D721Med (cell line): ENCODE results near the gene PSMG1.

Source experiments
- DNase-seq: peaks from one replicate; pipeline ENCODE4 v3.0.0; 2011; ENCODE audit warnings: low spot score; ENCODE audit not compliant: insufficient read length
- FAIRE-seq: peaks from 2 replicates; lab custom pipeline; 2011; peaks lifted over from hg19 to GRCh38; lab: Jason Lieb, UNC
- TF ChIP-seq, protein P1 (sequence below): IDR thresholded peaks from 2 replicates; pipeline ENCODE4 v1.5.1; 2012; ENCODE audit warnings: mild to moderate bottlenecking, control low read depth; ENCODE audit not compliant: insufficient read depth; ENCODE audit errors: missing control alignments

The PSMG1 gene

GRCh38 chr21:39149882-39150281 lies 33.4 kb downstream of the PSMG1 start:
- TF ChIP-seq, protein P1, sequence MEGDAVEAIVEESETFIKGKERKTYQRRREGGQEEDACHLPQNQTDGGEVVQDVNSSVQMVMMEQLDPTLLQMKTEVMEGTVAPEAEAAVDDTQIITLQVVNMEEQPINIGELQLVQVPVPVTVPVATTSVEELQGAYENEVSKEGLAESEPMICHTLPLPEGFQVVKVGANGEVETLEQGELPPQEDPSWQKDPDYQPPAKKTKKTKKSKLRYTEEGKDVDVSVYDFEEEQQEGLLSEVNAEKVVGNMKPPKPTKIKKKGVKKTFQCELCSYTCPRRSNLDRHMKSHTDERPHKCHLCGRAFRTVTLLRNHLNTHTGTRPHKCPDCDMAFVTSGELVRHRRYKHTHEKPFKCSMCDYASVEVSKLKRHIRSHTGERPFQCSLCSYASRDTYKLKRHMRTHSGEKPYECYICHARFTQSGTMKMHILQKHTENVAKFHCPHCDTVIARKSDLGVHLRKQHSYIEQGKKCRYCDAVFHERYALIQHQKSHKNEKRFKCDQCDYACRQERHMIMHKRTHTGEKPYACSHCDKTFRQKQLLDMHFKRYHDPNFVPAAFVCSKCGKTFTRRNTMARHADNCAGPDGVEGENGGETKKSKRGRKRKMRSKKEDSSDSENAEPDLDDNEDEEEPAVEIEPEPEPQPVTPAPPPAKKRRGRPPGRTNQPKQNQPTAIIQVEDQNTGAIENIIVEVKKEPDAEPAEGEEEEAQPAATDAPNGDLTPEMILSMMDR = no peak
- no peak for DNase-seq
- FAIRE-seq = no peak

GRCh38 chr21:39148975-39149374 lies 34.3 kb downstream of the PSMG1 start:
- FAIRE-seq = no peak
- TF ChIP-seq, protein P1 = no peak
- DNase-seq = no peak

DNA sequence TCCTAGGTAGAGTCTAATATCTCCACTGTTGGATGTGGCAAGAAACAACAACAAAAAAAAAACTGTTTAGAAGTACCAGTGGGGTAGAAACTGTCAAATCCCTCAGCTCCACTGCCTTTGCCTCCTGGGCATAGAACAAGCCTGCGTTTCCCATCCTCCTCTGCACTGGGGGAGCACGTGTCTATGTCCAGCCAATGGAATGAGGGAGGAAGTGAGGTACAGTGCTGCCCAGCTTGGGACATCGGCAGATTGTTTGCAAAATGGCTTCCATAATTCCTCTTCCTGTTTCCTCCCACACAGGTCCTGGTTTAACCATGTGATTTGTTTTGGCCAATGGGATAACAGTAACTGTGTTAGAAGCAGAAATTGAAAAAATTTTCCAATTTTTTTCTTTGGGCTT lies 39.1 kb downstream of the PSMG1 start:
- FAIRE-seq = no peak
- TF ChIP-seq, protein P1 = no peak
- DNase-seq = no peak

- DNase-seq (no peak), FAIRE-seq (no peak)
- TF ChIP-seq, protein P1 = no peak
These were observed 40.3 kb downstream of the PSMG1 start for GRCh38 chr21:39142972-39143371.

GRCh38 chr21:39141502-39141901 lies 41.7 kb downstream of the PSMG1 start:
- FAIRE-seq (no peak), DNase-seq (no peak)
- TF ChIP-seq, protein P1 = no peak

DNA sequence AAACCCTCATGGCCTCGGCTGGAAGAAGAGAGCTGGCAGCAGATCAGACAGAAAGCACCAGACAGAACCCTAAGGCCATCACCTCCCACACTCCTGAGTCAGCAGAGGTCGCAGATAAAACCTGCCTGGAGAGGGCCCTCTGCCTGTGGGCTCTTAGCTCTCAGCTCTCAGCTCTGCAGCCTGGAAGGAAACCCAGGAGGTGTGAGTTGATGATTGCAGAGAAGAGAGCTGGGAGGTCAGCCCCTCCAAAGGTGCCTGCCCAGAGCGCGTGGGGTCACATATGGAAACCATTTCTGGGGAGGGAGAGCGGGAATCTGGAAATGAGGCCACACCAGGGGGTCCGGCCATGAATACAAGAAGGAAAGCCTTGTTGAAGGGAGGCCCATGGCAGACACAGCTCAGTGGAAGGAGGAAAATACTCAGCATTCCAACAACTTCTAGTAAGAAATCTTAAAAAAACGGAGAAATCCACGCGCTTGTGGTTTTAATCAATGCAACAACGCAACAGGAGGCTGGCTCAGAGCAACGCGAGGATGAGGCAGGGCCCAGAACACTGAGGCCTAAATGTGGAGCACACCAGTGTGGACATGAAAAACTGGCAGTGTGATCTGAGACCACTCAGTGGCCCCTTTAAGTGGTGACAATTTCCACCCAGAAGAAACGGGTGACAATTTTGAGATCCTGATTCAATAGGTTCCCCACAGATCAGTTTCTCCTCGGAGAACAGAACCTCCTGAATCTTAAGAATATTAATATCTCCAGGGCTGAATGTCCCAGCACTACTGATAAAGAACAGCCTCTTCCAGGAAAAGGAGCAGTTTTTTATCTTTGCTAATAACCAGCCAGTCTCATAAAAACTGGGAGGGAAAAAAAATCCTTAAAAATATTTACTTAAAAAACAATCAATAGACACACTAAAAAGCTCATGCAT lies 45.7 kb downstream of the PSMG1 start:
- TF ChIP-seq, protein P1 = no peak
- FAIRE-seq = no peak
- DNase-seq = no peak

DNA sequence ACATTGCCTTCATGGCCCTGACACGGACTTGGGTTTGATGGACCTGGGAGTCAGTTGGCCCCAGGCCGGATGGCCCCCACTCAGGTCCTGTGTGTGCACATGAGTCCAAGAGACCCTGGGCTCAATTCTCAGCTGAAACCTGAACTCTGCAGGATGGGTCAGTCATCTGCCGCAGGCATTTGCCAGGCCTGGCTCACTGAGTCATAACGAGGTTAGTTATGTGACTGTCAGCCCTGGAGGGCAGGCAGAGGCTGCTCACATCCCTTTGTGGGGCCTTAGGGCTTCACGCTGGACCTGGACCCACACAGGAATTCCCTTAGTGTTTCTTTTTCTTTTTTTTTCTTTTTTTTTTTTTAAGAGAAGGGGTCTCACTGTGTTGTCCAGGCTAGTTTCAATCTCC lies 46.5 kb downstream of the PSMG1 start:
- no peak for FAIRE-seq
- TF ChIP-seq, protein P1 = no peak
- DNase-seq = no peak
